SU-DHL-6 (cell line): ENCODE data around the gene ZMYM4.

Experiments used
- H2AFZ ChIP-seq: fragments of 200-600 bp; sonication (generic); 2 replicates; pipeline ENCODE4 v1.6.1; 2014; ENCODE audit warnings: low read depth, mild to moderate bottlenecking, moderate library complexity, mixed read lengths, antibody characterized with exemption, low read length; ENCODE audit not compliant: severe bottlenecking
- H3F3A ChIP-seq: fragments of 200-600 bp; shearing (Covaris generic); 2 replicates; pipeline ENCODE4 v1.6.0; 2016; ENCODE audit warnings: antibody characterized with exemption, mild to moderate bottlenecking; ENCODE audit not compliant: insufficient read depth
- H3K27ac ChIP-seq: fragments of 200-600 bp; sonication (generic); 2 replicates; pipeline ENCODE4 v1.5.1; 2016; ENCODE audit warnings: low read depth, mild to moderate bottlenecking, low read length, moderate library complexity, mixed read lengths
- H3K27me3 ChIP-seq: fragments of 200-600 bp; sonication (generic), shearing (Covaris generic); 2 replicates; pipeline ENCODE4 v1.6.0; 2014; ENCODE audit warnings: mild to moderate bottlenecking, low read length
- H3K36me3 ChIP-seq: fragments of 200-600 bp; sonication (generic); 2 replicates; pipeline ENCODE4 v1.6.1; 2014; ENCODE audit warnings: mild to moderate bottlenecking, low read length, mixed read lengths
- H3K4me2 ChIP-seq: fragments of 300-600, 200-600 bp; shearing (Covaris generic), sonication (generic); 2 replicates; pipeline ENCODE4 v1.6.0; 2014; ENCODE audit warnings: low read length, low read depth, mild to moderate bottlenecking; ENCODE audit not compliant: poor library complexity, severe bottlenecking
- H3K4me3 ChIP-seq: fragments of 200-600 bp; sonication (generic); 2 replicates; pipeline ENCODE4 v1.5.1; 2014; ENCODE audit warnings: antibody characterized with exemption, low read length, mild to moderate bottlenecking, mixed read lengths; ENCODE audit not compliant: insufficient read depth, poor library complexity, severe bottlenecking
- H3K79me2 ChIP-seq: fragments of 200-600 bp; sonication (generic); 2 replicates; pipeline ENCODE4 v1.6.1; 2014; ENCODE audit warnings: mild to moderate bottlenecking, low read length, moderate library complexity; ENCODE audit not compliant: insufficient read depth
- H3K9ac ChIP-seq: fragments of 200-600 bp; sonication (generic); 2 replicates; pipeline ENCODE4 v1.7.0; 2014; ENCODE audit warnings: mild to moderate bottlenecking, low read length
- H3K9me2 ChIP-seq: fragments of 200-600 bp; sonication (generic); replicated peaks from 2 replicates; pipeline ENCODE4 v1.6.1; 2014; ENCODE audit warnings: low read length; ENCODE audit not compliant: insufficient read depth
- H3K9me3 ChIP-seq: fragments of 200-600 bp; sonication (generic); 2 replicates; pipeline ENCODE4 v1.6.1; 2014; ENCODE audit warnings: low read length, mixed read lengths; ENCODE audit not compliant: insufficient read depth
- H4K20me1 ChIP-seq: fragments of 200-600 bp; sonication (generic); 2 replicates; pipeline ENCODE4 v1.6.1; 2014; ENCODE audit warnings: low read depth, mild to moderate bottlenecking, antibody characterized with exemption, low read length, moderate library complexity, mixed read lengths
- EZH2phosphoT487 ChIP-seq: fragments of 200-600 bp; sonication (generic), shearing (Covaris generic); conservative IDR thresholded peaks from 2 replicates; pipeline ENCODE4 v1.6.1; 2018; ENCODE audit warnings: mild to moderate bottlenecking, antibody characterized with exemption, low read length, moderate library complexity, mixed read lengths
- TF ChIP-seq, protein P1 (sequence below): fragments of 200-600 bp; sonication (generic); IDR thresholded peaks from one replicate; pipeline ENCODE4 v1.5.1; 2017; ENCODE audit warnings: antibody characterized with exemption, mild to moderate bottlenecking, low read length, moderate library complexity; ENCODE audit not compliant: insufficient read depth, poor library complexity, severe bottlenecking

Gene ZMYM4

DNA sequence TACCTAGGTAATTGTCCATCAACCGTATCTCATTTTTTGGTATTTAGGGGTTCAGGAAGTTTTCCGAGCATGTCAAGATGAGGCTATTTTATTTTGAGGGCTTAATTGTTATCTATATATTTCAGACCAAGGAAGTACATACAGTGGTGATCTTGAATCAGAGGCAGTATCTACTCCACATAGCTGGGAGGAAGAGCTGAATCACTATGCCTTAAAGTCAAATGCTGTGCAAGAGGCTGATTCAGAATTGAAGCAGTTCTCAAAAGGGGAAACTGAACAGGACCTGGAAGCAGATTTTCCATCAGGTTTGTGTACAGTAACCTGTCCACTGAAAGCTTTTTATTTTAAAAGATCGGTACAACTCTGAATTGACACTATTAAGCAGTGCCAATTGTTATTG is 130.2 kb downstream of the ZMYM4 start:
- peaks cover 22% of the 10 kb centered on the region for H3K36me3 ChIP-seq
- no peak overlapping the region for H3K4me2 ChIP-seq

DNA sequence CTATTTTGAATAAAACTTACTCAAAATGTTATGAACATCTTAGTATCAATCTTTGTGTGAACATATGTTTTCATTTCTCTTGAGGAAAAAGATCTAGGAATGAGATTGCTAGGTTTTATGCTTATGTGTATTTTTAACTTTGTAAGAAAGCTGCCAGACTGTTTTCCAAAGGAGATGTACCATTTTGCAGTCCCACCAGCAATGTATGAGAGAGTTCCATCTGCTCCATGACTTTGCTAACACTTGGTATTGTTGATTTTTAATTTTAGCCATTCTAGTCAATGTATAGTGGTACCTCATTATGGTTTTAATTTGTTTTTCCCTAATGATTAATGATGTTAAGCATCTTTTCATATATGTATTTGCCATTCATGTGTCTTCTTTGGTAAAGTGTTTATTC is 132.5 kb downstream of the ZMYM4 start:
- Histone ChIP-seq H3K36me3 (peaks cover 15% of the 10 kb centered on the region), H2AFZ (no peak overlapping the region), H4K20me1 (no peaks in the 10 kb centered on the region), H3K9ac (no peak overlapping the region), H3K79me2 (no peaks in the 10 kb centered on the region), H3K4me2 (no peak overlapping the region), H3K4me3 (no peak overlapping the region), H3F3A (no peaks in the 10 kb centered on the region), H3K9me3 (no peaks in the 10 kb centered on the region), H3K9me2 (no peaks in the 10 kb centered on the region), H3K27me3 (no peaks in the 10 kb centered on the region), H3K27ac (no peak overlapping the region)
- TF ChIP-seq, protein P1, sequence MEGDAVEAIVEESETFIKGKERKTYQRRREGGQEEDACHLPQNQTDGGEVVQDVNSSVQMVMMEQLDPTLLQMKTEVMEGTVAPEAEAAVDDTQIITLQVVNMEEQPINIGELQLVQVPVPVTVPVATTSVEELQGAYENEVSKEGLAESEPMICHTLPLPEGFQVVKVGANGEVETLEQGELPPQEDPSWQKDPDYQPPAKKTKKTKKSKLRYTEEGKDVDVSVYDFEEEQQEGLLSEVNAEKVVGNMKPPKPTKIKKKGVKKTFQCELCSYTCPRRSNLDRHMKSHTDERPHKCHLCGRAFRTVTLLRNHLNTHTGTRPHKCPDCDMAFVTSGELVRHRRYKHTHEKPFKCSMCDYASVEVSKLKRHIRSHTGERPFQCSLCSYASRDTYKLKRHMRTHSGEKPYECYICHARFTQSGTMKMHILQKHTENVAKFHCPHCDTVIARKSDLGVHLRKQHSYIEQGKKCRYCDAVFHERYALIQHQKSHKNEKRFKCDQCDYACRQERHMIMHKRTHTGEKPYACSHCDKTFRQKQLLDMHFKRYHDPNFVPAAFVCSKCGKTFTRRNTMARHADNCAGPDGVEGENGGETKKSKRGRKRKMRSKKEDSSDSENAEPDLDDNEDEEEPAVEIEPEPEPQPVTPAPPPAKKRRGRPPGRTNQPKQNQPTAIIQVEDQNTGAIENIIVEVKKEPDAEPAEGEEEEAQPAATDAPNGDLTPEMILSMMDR: no peak
- TF ChIP-seq EZH2phosphoT487: no peak

More for the DNA sequence above, 130.2 kb downstream of the ZMYM4 start:
- H3K9me3 ChIP-seq: no peaks in the 10 kb centered on the region
- H3K27ac ChIP-seq: no peak overlapping the region
- no peak overlapping the region for H2AFZ ChIP-seq
- TF ChIP-seq, protein P1: no peak
- TF ChIP-seq EZH2phosphoT487: no peak
- no peaks in the 10 kb centered on the region for H3K27me3 ChIP-seq
- no peaks in the 10 kb centered on the region for H4K20me1 ChIP-seq
- no peaks in the 10 kb centered on the region for H3K79me2 ChIP-seq
- H3K9ac ChIP-seq: no peak overlapping the region
- H3K9me2 ChIP-seq: no peaks in the 10 kb centered on the region
- no peak overlapping the region for H3K4me3 ChIP-seq
- H3F3A ChIP-seq: no peaks in the 10 kb centered on the region

DNA sequence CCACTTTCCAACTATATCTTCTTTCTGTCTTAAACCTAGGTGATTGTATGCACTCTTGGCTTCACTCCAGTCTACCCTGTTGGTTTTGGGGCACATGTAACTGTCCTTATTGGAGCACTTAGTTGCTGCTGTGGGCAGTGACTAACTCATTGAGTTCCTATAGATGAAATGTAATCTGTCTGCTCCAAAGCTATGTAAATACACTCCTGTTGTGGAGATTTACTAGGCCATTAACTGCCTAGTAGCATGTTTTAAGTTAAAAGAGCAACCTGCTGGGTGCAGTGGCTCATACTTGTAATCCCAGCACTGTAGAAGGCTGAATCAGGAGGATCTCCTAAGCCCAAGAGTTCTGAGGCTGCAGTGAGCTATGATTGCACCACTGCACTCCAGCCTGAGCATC is 137.6 kb downstream of the ZMYM4 start:
- Histone ChIP-seq H4K20me1 (no peaks in the 10 kb centered on the region), H3F3A (no peaks in the 10 kb centered on the region), H3K9ac (no peak overlapping the region), H2AFZ (no peak overlapping the region), H3K27me3 (no peaks in the 10 kb centered on the region), H3K9me3 (no peaks in the 10 kb centered on the region), H3K4me3 (no peak overlapping the region), H3K27ac (no peak overlapping the region), H3K79me2 (no peaks in the 10 kb centered on the region), H3K4me2 (no peak overlapping the region), H3K9me2 (no peaks in the 10 kb centered on the region), H3K36me3 (peaks cover 6% of the 10 kb centered on the region)
- no peak for TF ChIP-seq EZH2phosphoT487
- TF ChIP-seq, protein P1: no peak

DNA sequence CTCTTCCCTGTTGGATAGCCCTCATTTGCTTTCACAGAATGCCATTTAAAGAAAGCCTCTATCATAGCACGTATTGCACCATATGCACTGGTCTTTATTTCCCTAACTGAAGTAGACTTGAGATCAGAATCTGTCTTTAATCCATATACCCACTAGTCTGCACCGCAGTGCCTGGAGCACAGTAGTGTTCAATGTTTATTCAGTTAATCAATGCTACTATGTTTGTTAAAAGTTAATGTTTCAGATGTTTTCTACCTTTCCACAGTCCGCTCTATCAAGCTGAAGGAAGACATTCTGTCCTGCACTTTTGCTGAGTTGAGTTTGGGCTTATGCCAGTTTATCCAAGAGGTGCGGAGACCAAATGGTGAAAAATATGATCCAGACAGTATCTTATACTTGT is 139.2 kb downstream of the ZMYM4 start:
- Histone ChIP-seq H3K36me3 (no peaks in the 10 kb centered on the region), H3K4me3 (no peak overlapping the region), H3K79me2 (no peaks in the 10 kb centered on the region), H3K9me3 (no peaks in the 10 kb centered on the region), H4K20me1 (no peaks in the 10 kb centered on the region), H3K9me2 (no peaks in the 10 kb centered on the region), H3K27me3 (no peaks in the 10 kb centered on the region), H3F3A (no peaks in the 10 kb centered on the region), H3K4me2 (no peak overlapping the region), H3K9ac (no peak overlapping the region), H2AFZ (no peak overlapping the region), H3K27ac (no peak overlapping the region)
- no peak for TF ChIP-seq EZH2phosphoT487
- TF ChIP-seq, protein P1: no peak
